Omental fat pad (tissue), 4 donors: ENCODE results near the gene NHSL2. TPM values are rescaled to one million over a fixed set of nuclear protein-coding genes. Genes with fewer than 3 reads are reported as not detected.

ENCODE experiments used
- ATAC-seq: fragments of 150-250 bp; one replicate; pipeline ENCODE4 v1.9.1; 2016; ENCODE audit warnings: mild to moderate bottlenecking, moderate library complexity; ENCODE audit not compliant: low FRiP score
- DNase-seq: peaks from one replicate; pipeline ENCODE4 v3.0.0-alpha.2; 2019; ENCODE audit warnings: low spot score
- CTCF ChIP-seq, 3 donors: fragments of 450-650 bp; IDR thresholded peaks; one replicate each; pipeline ENCODE4 v1.5.1; 2016 to 2017; ENCODE audit warnings: antibody characterized with exemption in 3 of 3, mild to moderate bottlenecking in 3 of 3, moderate library complexity in 2 of 3
- total RNA-seq, 4 donors: library from RNA; depleted of rRNA; stranded (reverse); fragments of >200 nt; gene quantifications; one replicate each; pipeline ENCODE4 v1.1.0, GENCODE V29; 2016

Gene NHSL2
- total RNA-seq, 4 donors from 2014 or later = 12.8 to 20.2 (median 14.0) TPM

- ATAC-seq (no peak), DNase-seq (no peak)
- no peak for TF ChIP-seq CTCF (IDR thresholded peaks at IDR 0.05)
Observed at GRCh38 chrX:72015383-72015782, 104.7 kb downstream of the NHSL2 start.

GRCh38 chrX:72016881-72017783 is 106.5 kb downstream of the NHSL2 start:
- ATAC-seq (no peak), DNase-seq (no peak)
- no peak for TF ChIP-seq CTCF (IDR thresholded peaks at IDR 0.05)

GRCh38 chrX:72018277-72019112 is 107.8 kb downstream of the NHSL2 start:
- peak; percentile 89 for ATAC-seq
- peak in 1 of 3 donors; percentile 42 for TF ChIP-seq CTCF (IDR thresholded peaks at IDR 0.05)

GRCh38 chrX:72019487-72019886 is 108.8 kb downstream of the NHSL2 start:
- TF ChIP-seq CTCF (IDR thresholded peaks at IDR 0.05) = no peak
- DNase-seq = no peak
- no peak for ATAC-seq

More at GRCh38 chrX:72018277-72019112, 107.8 kb downstream of the NHSL2 start:
- peak; percentile 48 for DNase-seq

- no peak for TF ChIP-seq CTCF (IDR thresholded peaks at IDR 0.05)
- no peak for ATAC-seq
- DNase-seq = no peak
Observed at GRCh38 chrX:72020204-72020603, 109.6 kb downstream of the NHSL2 start.

GRCh38 chrX:72020788-72021187 is 110.1 kb downstream of the NHSL2 start:
- no peak for ATAC-seq
- TF ChIP-seq CTCF (IDR thresholded peaks at IDR 0.05) = no peak
- DNase-seq = no peak
